Left colon (tissue), 2 donors: ENCODE measurements around the gene MACROD2. TPM values are rescaled to one million over a fixed set of nuclear protein-coding genes. Genes with fewer than 3 reads are reported as not detected.
A peak's percentile ranks its signal among the peaks of the same experiment; 100 is the strongest.

Experiments used
- ATAC-seq: fragments of 200-7000 bp; cut with Tn5 transposase; one replicate; pipeline ENCODE4 v1.9.1; 2020; ENCODE audit warnings: mild to moderate bottlenecking, moderate library complexity
- DNase-seq, 2 donors: peaks; one replicate each; pipeline ENCODE4 v3.0.0-alpha.2; 2020
- intact Hi-C, 2 donors: fragments of 100-400 bp; cut with DNase I in 1 of 2; cut with micrococcal nuclease in 1 of 2; formaldehyde crosslinking; loops; one replicate each; pipeline versions ENCODE4 v1.11.2 to v1.14.0; 2022; cut with DNase I, micrococcal nuclease
- total RNA-seq, 2 donors: library from RNA; stranded (reverse); fragmentation: NEBNext Ultra II Directional; extraction: Animal tissue kit (Norgen Biotek cat#: 25700); gene quantifications; one replicate each; pipeline ENCODE4 v1.2.1, GENCODE V29; 2021
- donor health status: DM: no; HTN: no; CAD: no.
- donor health status: DM: yes; HTN: yes; CAD: no.

The MACROD2 gene
- total RNA-seq, 2 donors from 2014 or later, result 5.2 to 6.6 TPM

DNA sequence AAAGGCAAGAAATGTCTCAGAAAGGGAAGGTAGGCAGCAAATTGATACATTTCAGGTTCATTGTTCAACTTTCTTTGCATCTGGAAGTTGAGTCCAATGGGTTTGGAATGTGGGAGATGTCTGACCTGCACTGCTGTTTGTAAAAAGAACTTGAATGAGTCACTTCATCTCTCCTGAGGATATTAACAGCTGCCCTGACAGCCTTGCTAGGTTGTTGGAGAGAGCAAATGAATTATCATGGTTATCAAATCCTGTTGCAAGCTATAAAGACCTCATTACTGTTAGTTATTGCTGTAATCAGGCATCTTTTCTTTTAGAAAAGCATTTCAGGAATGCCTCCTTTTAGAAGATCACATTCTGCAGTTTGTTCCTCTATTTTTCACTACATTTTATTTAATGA lies 365.1 kb downstream of the MACROD2 start:
- no peak for DNase-seq
- intact Hi-C loops, result no loop called here
- no peak for ATAC-seq

- ATAC-seq (no peak), DNase-seq (no peak)
- intact Hi-C loops, result no loop called here
Measured at GRCh38 chr20:14361509-14362345, 366.4 kb downstream of the MACROD2 start.

DNA sequence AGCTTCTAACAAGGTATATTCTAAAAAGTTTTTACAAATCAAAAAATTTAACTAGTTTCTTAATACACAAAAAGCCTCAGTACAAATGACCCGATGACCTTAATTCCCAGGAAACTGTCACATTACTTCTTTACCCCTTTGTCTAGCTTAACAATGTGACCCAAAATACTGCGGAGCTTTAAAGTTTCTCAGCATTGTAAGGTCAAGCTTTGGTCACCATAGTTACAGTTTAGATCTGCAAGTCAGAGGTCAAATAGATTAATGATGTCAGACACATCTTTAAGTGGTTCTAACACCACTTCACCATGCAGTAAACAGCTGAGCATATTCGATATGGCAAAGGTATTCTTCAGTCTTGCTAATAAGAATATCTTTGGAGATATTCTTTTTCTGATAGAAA lies 378.9 kb downstream of the MACROD2 start:
- ATAC-seq (no peak), DNase-seq (no peak)
- intact Hi-C loops, result no loop called here

DNA sequence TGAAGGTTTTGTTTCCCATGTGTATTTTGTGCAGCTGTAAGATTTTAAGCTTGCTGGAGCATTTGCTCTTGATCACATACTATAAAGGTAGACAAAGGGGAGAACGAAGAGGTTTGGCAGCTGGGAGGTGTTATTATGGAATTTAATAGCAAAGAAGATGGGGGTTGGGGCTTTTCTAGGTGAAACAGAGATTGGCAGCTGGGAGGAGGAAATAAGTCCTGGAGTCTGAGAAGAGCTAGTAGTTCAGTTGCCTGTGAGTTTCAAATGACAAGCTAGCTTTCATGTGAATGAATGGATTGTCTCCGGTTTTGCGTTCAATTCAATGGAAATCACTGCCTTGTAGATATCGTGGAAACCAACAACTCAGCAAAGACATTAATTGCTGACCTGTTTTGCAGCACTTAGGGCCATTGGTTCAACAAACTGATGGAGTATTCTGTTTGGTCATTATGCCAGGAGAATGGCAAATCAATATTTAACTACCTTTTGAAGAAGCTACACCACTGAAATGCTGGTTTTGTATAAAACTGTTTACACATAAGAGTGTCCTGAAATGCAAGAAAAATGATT lies 380.2 kb downstream of the MACROD2 start:
- no peak for ATAC-seq
- intact Hi-C loops, result no loop called here
- no peak for DNase-seq

DNA sequence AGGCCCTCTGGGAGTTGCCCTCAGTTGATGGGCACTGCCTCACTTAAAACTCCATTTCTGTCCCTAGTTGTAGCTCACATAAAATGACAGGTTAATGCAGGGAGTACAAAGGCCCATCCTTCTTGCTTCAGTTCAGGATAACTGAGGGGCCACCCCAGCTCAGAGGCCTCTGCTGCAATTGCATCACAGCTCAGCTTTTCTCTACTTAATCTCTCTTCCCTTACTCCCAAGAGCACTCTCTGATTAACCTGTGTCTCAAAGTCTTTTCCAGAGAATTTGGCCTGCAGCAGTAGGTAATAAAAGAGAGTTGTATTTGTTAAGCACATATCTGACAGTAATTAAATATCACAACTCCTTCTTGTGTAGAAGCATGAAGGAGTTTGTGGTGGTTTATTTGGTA lies 383.0 kb downstream of the MACROD2 start:
- DNase-seq (no peak), ATAC-seq (no peak)
- intact Hi-C loops, result no loop called here

GRCh38 chr20:14383335-14383734 lies 388.0 kb downstream of the MACROD2 start:
- intact Hi-C loops, result no loop called here
- no peak for DNase-seq
- no peak for ATAC-seq

DNA sequence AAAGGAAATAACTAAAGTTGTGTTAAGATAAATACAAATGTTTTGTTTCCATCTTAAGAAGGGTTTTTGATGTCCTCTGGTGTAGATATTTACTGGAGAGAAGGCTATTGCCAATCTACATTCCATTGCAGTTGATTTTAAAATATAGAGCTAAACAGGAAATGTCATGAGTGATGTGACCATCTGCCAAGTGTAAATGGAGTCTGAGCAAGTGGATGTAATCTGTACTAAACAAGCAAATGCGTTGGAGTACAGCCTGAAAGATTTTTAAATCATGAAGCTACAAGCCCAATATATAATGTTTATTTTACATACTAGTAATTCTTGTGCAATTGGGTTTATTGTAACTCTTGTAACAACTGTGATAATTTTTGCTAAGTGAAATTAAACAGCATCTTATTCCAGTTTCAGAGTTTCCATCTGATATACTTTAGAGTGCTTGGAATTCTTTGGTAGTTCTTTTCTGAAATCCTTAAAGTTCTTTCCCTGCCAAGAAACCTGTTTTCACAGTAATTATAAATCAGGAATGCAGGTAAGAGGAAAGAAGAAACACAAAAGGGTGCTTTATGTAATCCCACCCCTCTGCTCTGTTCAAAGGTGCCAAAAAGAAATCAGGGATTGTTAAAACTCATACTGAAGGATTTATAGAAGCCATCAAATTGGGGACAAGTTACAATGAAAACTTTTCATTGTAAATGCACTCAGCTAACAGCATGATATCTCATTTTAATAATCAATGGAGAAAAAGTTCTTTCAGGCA lies 389.3 kb downstream of the MACROD2 start:
- no peak for DNase-seq
- ATAC-seq, result no peak
- intact Hi-C loops, result no loop called here

GRCh38 chr20:14385176-14385740 lies 389.9 kb downstream of the MACROD2 start:
- no peak for DNase-seq
- no peak for ATAC-seq
- intact Hi-C loops, result no loop called here

DNA sequence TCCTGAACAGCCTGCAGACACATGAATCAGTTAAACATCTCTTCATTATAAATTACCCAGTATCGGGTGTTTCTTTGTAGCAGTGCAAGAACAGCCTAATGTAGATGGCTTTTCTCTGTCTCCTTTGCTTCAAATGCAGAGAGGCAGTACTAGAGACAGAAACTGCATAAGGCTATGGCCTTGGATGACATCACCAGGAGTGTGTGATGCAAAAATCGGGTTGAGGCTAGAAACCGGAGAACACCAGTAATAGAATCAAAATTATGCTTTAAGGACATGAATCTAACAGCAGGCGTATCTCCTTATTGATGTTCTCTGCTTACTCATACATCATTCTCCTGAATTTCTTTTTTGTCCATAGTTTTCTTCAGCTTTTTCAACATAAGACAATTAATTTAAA lies 391.4 kb downstream of the MACROD2 start:
- intact Hi-C loops, result no loop called here
- ATAC-seq (no peak), DNase-seq (no peak)

GRCh38 chr20:14401479-14402138 lies 406.3 kb downstream of the MACROD2 start:
- intact Hi-C loops, result no loop called here
- ATAC-seq (peak; percentile 93), DNase-seq (peak in 1 of 2 donors; percentile 8)

- intact Hi-C loops, result no loop called here
- ATAC-seq, result no peak
- no peak for DNase-seq
Measured at GRCh38 chr20:14404515-14404914, 409.2 kb downstream of the MACROD2 start.

DNA sequence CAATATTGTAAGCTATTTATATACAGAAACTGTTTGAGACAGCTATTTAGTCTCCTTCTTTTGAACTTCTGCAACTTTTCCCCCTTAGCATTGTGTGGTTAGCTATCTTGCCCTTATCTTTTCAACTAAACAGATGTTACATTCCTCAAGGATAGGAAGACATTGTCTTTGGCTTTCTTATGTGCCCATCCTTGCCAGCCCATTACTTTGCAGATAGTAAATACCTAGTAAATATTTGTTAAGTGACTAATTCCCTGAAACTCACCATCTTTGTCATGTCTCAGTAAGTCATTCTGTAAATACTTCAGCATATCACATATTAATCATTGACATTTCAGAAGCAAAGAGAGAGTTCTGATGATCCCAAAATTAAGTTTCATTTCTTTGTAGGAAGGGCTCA lies 411.2 kb downstream of the MACROD2 start:
- DNase-seq, result no peak
- ATAC-seq, result no peak
- intact Hi-C loops, result no loop called here

DNA sequence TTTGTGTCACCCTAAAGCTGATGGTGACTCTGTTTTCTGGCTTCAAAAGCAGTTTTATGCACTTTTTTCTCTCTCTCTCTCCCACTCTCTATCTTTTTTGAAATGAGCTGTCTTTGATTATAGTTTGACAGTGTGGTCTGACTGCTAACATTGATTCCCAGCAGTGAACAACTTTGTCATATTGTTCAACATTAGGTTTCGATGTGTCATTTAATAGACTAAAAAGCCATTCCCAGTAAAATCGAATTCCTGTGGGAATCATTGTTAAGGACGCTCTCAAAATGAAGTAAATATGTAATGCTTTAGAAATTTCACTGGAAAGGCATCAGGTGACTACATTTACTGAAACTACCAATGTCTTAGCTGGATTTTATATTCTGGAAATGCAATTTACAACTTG lies 412.0 kb downstream of the MACROD2 start:
- DNase-seq, result no peak
- no peak for ATAC-seq
- intact Hi-C loops, result no loop called here

DNA sequence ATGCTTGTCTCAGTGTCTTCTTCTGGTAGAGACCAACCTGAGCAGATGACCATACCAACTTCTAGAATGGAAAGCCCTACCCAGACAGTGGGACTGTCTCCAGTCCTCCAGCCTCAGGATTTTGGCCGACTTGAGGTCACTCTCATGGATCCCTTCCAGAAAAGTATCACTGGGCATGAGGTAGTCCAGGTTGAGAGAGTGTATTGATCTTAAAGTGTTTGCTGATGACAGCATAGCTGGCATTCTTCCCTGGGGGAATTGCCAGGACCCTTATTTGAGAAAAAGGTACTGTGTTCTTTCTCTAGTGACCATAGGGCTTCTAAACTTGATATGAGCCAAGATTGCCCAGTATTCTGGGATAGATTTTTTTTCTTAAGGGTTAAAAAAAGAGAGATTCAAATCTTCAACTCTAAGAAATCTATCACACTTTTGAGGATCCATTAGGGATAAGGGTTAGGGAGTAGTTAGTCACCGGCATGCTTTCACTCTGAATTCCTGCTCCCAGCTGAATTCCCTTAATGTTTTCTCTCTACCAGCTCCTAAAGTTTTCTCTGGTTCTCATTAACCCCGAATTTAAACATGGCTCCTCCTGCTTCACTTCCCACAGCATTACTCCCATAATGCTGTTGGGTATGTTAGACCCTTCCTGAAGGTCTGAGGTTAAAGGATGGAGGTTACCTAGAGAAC lies 415.7 kb downstream of the MACROD2 start:
- DNase-seq (no peak), ATAC-seq (no peak)
- intact Hi-C loops, result no loop called here

DNA sequence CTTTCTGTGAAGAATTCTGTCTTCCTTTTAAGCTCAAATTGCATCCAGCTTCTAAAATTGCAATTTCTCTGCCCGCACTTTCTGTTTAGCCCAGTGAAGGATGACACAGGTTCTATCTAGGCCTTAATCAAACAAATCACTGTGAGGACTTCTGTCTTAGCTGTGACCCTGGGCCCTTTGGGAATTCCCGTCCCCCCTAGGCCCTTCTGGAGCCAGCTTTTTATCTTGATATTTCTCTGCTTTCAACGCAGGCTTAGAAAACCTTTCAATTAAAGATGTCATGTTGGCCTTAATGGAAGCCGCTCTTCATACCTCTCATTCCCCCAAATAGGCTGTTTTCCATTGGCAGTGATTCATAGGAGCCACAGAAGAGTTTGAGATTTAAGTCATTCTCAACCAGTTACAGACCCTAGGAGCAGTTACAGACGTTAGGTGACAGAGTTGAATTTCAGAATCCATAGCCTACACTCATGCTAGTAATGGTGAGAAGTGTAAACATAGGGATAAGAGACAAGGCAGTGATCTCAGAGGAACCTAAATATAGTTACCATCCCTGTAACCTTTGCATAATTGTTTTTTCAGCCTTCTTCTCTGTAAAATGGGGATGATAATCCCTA lies 416.9 kb downstream of the MACROD2 start:
- DNase-seq (no peak), ATAC-seq (no peak)
- intact Hi-C loops, result no loop called here

GRCh38 chr20:14413835-14414234 lies 418.5 kb downstream of the MACROD2 start:
- DNase-seq (no peak), ATAC-seq (no peak)
- intact Hi-C loops, result no loop called here

DNA sequence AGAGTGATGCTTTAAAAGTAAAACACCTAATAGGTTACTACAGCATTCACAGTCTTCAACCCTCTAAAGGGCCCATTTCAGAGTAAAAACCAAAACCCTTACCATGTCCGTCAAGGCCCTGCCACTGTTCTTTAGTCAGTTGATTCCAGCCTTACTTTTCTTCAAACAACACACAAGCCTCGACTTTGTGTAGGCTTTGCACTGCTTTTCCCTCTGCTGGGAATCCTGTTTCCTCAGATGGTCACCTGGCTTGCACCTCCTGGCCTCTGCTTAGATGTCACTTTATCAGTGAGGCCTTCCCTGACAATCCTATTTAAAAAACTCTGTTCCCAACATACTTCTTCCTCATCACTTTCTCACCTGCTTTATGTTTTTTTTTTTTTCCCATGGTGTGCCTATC lies 419.2 kb downstream of the MACROD2 start:
- intact Hi-C loops, result no loop called here
- ATAC-seq, result no peak
- no peak for DNase-seq

GRCh38 chr20:14415467-14415866 lies 420.2 kb downstream of the MACROD2 start:
- ATAC-seq, result peak; percentile 99
- DNase-seq, result no peak
- intact Hi-C loops, result no loop called here
